CD4-positive, alpha-beta T cell treated with Interferon gamma for 1 hour (primary cell): Measurements from ENCODE around the gene KSR2.

Experiments used
- DNase-seq: peaks from one replicate; pipeline ENCODE4 v3.0.0-alpha.2; 2020

The KSR2 gene

GRCh38 chr12:117437516-117438255 is 531.1 kb downstream of the KSR2 start:
- no peak for DNase-seq

- DNase-seq, result no peak
Measured at GRCh38 chr12:117433878-117434277, 534.9 kb downstream of the KSR2 start.

- no peak for DNase-seq
Measured at GRCh38 chr12:117430246-117430645, 538.5 kb downstream of the KSR2 start.

- no peak for DNase-seq
Measured at GRCh38 chr12:117427211-117427610, 541.6 kb downstream of the KSR2 start.

- no peak for DNase-seq
Measured at GRCh38 chr12:117421987-117422386, 546.8 kb downstream of the KSR2 start.

GRCh38 chr12:117421068-117421752 is 547.6 kb downstream of the KSR2 start:
- no peak for DNase-seq

GRCh38 chr12:117417004-117417403 is 551.8 kb downstream of the KSR2 start:
- DNase-seq, result no peak

GRCh38 chr12:117412465-117413188 is 556.2 kb downstream of the KSR2 start:
- DNase-seq, result no peak

- no peak for DNase-seq
Measured at GRCh38 chr12:117409286-117409685, 559.5 kb downstream of the KSR2 start.

- no peak for DNase-seq
Measured at GRCh38 chr12:117408161-117408791, 560.5 kb downstream of the KSR2 start.

GRCh38 chr12:117404940-117405339 is 563.9 kb downstream of the KSR2 start:
- no peak for DNase-seq

GRCh38 chr12:117404203-117404853 is 564.5 kb downstream of the KSR2 start:
- DNase-seq, result no peak

GRCh38 chr12:117403586-117404139 is 565.1 kb downstream of the KSR2 start:
- no peak for DNase-seq
